ENCODE data around the gene OGDH.
A peak's percentile ranks its signal among the peaks of the same experiment; 100 is the strongest.
"Not testable (repeated sequence)": the region's sequence is repeated elsewhere in the genome, so short reads cannot be mapped to it uniquely, and the experiment has no call there.

Gene OGDH

DNA sequence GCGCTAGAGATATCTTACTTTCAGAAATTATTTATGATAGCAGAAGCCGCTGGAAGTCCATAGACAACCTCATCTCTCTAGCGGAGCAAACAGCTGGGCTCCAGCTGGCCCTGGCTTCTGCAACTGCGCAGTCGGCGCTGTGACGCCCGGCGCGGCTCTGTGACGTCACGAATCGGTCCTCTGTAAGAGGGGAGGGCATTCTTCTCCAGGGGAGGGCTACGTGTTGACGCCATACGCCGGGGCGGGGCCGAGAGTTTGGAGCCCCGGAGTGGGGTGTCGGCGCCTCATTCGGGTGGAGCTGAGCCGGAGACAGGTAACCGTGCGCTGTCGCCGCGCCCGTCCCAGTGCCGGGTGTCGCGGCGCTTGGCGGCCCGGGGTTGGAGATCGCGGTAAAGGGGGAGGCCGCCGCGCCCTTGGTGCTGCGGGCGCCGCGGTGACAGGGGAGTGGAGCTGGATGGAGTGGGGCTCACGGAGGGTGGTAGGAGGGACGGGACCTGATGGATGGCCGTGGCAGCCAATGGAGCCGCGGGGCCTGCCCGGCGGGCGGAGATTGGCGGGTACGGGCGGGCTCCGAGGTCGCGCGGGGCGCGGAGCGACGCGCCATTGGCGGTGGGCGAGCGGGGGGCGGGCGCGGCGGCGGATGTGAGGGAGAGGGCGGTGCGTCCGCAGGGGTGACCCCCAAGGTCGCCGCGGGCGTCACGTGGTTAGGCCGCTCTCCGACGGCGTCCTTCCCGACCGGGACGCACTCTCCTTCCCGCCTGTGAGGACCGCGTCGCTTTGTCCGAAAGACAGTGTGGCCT lies at the start of gene OGDH:
Gene OGDH, plus strand, starts transcription at position 287 of the 800 bp plus-strand sequence. CDS start 17,717 bp downstream, outside the sequence.
- H3K4me3 ChIP-seq (ENCODE audit: low read depth in 1 of 2, low read length in 2 of 2), result peak within 1 kb of the TSS; percentile 73 to 98
- H3K27ac ChIP-seq (ENCODE audit: low read depth, low read length), result peak within 1 kb of the TSS; percentile 93
- H3K9ac ChIP-seq (ENCODE audit: low read length), result peak within 1 kb of the TSS; percentile 95
- H3K36me3 ChIP-seq (ENCODE audit: insufficient read depth, low read length), result no peaks in the 10 kb centered on the region
- no peaks in the 10 kb centered on the region for H3K9me3 ChIP-seq (ENCODE audit: low read length)
- no peaks in the 10 kb centered on the region for H3K27me3 ChIP-seq (ENCODE audit: control insufficient read depth in 1 of 2, insufficient read depth in 2 of 2, low read length in 2 of 2)
- peaks cover 10% of the 10 kb centered on the region for H3K4me1 ChIP-seq (ENCODE audit: insufficient read depth, low read length)

DNA sequence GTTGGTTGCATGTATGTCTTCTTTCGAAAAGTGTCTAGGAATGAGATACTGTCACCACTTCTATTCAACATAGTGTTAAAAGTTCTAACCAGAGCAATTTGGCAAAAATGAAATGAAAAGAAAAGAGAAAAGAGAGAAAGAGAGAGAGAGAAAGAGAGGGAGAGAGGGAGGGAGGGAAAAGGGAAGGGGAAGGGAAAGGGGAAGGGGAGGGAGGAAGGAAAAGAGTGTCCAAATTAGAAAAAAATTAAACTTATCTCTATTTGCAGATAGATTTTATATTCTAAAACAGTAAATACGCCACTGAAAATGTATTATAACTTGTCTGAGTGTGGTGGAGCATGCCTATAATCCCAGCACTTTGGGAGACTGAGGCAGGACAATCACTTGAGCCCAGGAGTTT lies 48.9 kb upstream of the OGDH start:
- Histone ChIP-seq H3K4me1 (ENCODE audit: insufficient read depth, low read length) (no peaks in the 10 kb centered on the region), H3K9me3 (ENCODE audit: low read length) (no peaks in the 10 kb centered on the region), H3K36me3 (ENCODE audit: insufficient read depth, low read length) (no peaks in the 10 kb centered on the region), H3K9ac (ENCODE audit: low read length) (no peak overlapping the region), H3K27me3 (ENCODE audit: control insufficient read depth in 1 of 2, insufficient read depth in 2 of 2, low read length in 2 of 2) (no peaks in the 10 kb centered on the region), H3K27ac (ENCODE audit: low read depth, low read length) (no peak overlapping the region), H3K4me3 (ENCODE audit: low read depth in 1 of 2, low read length in 2 of 2) (no peak overlapping the region)

DNA sequence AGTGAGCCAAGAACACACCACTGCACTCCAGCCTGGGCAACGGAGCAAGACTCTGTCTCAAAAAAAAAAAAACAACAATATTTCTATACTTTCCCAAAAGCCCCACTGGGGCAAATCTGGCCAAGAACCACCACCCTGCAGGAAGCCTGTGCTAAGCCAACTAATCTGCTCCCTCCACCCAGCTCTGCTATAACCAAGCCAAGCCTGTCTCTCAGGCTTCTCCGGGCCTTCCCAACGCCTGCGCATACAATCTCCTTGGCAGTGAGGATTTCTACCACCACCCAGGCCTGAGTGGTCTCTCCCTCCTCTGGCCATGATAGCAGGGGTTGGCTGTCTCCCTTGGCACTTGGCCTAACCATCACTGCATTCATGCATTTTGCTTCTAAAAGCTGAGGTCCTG lies 46.9 kb upstream of the OGDH start:
- Histone ChIP-seq H3K27ac (ENCODE audit: low read depth, low read length) (no peak overlapping the region), H3K9ac (ENCODE audit: low read length) (no peak overlapping the region)

DNA sequence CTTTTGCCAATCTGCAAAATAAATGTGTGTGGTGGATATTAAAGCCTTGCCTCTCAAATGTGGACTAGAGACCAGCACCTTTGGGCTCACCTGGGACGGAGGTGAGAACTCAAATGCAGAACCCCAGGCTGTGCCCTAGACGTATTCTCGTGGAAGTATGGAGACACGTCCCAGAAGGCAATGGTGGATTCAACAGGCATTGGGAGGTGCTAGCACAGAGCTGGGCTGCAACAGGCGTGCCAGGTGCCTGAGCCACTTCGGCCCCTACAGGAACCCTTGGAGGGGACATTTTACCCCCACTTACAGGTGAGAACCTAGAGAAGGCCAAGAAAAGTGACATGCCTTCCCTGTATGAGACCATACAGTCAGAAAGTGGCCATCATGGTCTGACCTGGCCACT lies 44.9 kb upstream of the OGDH start:
- no peak overlapping the region for H3K4me3 ChIP-seq (ENCODE audit: low read depth in 1 of 2, low read length in 2 of 2)
- H3K9ac ChIP-seq (ENCODE audit: low read length), result no peak overlapping the region
- H3K27me3 ChIP-seq (ENCODE audit: control insufficient read depth in 1 of 2, insufficient read depth in 2 of 2, low read length in 2 of 2), result no peaks in the 10 kb centered on the region
- no peaks in the 10 kb centered on the region for H3K4me1 ChIP-seq (ENCODE audit: insufficient read depth, low read length)
- H3K36me3 ChIP-seq (ENCODE audit: insufficient read depth, low read length), result peaks cover 23% of the 10 kb centered on the region
- H3K9me3 ChIP-seq (ENCODE audit: low read length), result no peaks in the 10 kb centered on the region
- H3K27ac ChIP-seq (ENCODE audit: low read depth, low read length), result no peak overlapping the region

More for the DNA sequence above, 46.9 kb upstream of the OGDH start:
- H3K4me3 ChIP-seq (ENCODE audit: low read depth in 1 of 2, low read length in 2 of 2), result no peak overlapping the region
- H3K36me3 ChIP-seq (ENCODE audit: insufficient read depth, low read length), result peaks cover 6% of the 10 kb centered on the region
- no peaks in the 10 kb centered on the region for H3K4me1 ChIP-seq (ENCODE audit: insufficient read depth, low read length)
- no peaks in the 10 kb centered on the region for H3K27me3 ChIP-seq (ENCODE audit: control insufficient read depth in 1 of 2, insufficient read depth in 2 of 2, low read length in 2 of 2)
- H3K9me3 ChIP-seq (ENCODE audit: low read length), result no peaks in the 10 kb centered on the region

DNA sequence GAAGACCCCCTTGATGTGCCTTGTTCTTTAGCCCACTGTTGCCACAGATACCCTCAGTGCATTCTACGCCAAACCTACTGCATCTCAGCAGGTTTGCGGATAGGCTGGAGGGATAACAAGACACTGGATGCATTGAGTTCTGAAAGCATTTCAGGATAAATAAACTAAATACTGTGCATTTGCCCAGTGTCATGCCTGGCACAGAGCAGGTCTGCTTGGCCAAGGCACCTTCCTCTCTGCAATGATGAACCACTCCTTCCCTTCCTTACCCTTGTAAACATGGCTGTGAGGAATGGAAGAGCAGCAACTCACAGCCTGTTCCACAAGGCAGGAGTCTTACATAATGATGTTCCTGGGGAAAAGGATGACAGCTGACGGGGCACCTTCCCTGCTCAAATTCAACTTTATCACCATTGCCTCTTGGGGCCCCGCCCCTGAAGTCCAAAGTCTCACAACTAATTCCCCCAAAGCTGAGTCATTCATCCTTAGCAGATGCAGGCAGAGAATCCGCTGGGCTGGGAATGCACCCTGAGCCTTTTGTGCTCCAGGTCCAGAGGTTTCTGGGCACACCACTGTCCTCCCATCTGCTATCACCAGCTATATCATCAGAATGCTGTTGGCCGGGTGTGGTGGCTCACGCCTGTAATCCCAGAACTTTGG lies 44.3 kb upstream of the OGDH start:
- Histone ChIP-seq H3K27me3 (ENCODE audit: control insufficient read depth in 1 of 2, insufficient read depth in 2 of 2, low read length in 2 of 2) (no peaks in the 10 kb centered on the region), H3K4me1 (ENCODE audit: insufficient read depth, low read length) (no peaks in the 10 kb centered on the region), H3K4me3 (ENCODE audit: low read depth in 1 of 2, low read length in 2 of 2) (no peak overlapping the region), H3K9me3 (ENCODE audit: low read length) (no peaks in the 10 kb centered on the region), H3K27ac (ENCODE audit: low read depth, low read length) (no peak overlapping the region), H3K9ac (ENCODE audit: low read length) (no peak overlapping the region), H3K36me3 (ENCODE audit: insufficient read depth, low read length) (peaks cover 27% of the 10 kb centered on the region)

DNA sequence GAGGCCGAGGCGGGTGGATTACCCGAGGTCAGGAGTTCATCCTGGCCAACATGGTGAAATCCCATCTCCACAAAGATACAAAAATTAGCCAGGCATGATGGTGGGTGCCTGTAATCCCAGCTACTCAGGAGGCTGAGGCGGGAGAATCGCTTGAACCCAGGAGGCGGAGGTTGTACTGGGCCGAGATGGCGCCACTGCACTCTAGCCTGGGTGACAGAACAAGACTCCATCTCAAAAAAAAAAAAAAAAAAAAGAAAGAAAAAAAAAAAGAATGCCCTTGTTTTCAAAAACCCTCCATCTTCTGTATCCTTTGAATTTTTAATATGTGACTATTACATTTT lies 43.8 kb upstream of the OGDH start:
- not testable (repeated sequence) for H3K27me3 ChIP-seq (ENCODE audit: control insufficient read depth in 1 of 2, insufficient read depth in 2 of 2, low read length in 2 of 2); H3K9ac ChIP-seq (ENCODE audit: low read length); H3K27ac ChIP-seq (ENCODE audit: low read depth, low read length); H3K9me3 ChIP-seq (ENCODE audit: low read length); H3K4me1 ChIP-seq (ENCODE audit: insufficient read depth, low read length); H3K4me3 ChIP-seq (ENCODE audit: low read depth in 1 of 2, low read length in 2 of 2)
- H3K36me3 ChIP-seq (ENCODE audit: insufficient read depth, low read length), result peaks cover 32% of the 10 kb centered on the region

DNA sequence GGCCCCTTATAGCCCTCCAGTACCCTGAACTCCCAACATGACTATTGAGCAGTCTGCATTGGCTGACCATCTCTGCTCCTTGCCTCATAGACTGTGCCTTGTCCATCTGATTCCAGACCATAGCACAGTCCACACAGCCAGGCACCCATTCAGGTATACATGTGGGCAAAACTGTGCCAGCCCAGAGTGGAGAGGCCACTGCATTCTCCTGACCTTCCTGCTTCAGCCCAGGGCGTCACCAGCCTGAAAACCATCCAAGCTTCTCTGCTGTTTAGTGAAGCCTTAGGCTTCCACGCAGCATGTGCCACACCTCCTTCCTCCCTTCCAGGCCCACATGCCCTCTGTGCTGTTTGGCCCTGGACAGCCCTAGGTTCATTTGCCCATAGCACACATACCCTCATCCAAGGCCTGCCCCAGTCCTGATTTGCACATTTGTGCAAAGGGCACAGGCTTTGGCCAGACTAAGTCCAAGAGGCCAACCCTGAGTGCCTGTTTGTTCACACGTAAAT lies 43.2 kb upstream of the OGDH start:
- Histone ChIP-seq H3K27ac (ENCODE audit: low read depth, low read length) (no peak overlapping the region), H3K4me3 (ENCODE audit: low read depth in 1 of 2, low read length in 2 of 2) (no peak overlapping the region), H3K27me3 (ENCODE audit: control insufficient read depth in 1 of 2, insufficient read depth in 2 of 2, low read length in 2 of 2) (no peaks in the 10 kb centered on the region), H3K9ac (ENCODE audit: low read length) (no peak overlapping the region), H3K9me3 (ENCODE audit: low read length) (no peaks in the 10 kb centered on the region), H3K4me1 (ENCODE audit: insufficient read depth, low read length) (no peaks in the 10 kb centered on the region), H3K36me3 (ENCODE audit: insufficient read depth, low read length) (peaks cover 38% of the 10 kb centered on the region)

DNA sequence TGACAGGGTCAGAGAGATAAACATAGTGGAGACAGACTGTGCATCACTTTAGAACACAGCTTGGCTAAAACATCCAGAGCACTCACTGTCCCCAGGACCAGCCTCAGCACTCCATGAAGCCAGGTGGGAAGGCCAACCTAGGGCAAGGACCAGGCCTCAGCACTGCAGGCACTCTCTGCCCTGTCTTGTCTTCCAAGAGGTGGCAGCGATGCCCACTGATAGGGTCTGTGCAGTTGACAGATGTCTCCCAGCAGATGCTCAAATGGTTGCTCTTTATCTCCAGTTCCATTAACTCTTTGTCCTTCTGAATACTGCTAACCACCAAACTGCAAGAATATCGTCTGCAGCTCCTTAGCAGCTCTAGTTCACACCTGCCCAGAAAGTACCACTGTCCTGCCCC lies 41.8 kb upstream of the OGDH start:
- no peak overlapping the region for H3K27ac ChIP-seq (ENCODE audit: low read depth, low read length)
- no peak overlapping the region for H3K9ac ChIP-seq (ENCODE audit: low read length)
- H3K27me3 ChIP-seq (ENCODE audit: control insufficient read depth in 1 of 2, insufficient read depth in 2 of 2, low read length in 2 of 2), result no peaks in the 10 kb centered on the region
- H3K4me1 ChIP-seq (ENCODE audit: insufficient read depth, low read length), result no peaks in the 10 kb centered on the region
- H3K36me3 ChIP-seq (ENCODE audit: insufficient read depth, low read length), result peaks cover 52% of the 10 kb centered on the region
- H3K4me3 ChIP-seq (ENCODE audit: low read depth in 1 of 2, low read length in 2 of 2), result no peak overlapping the region
- no peaks in the 10 kb centered on the region for H3K9me3 ChIP-seq (ENCODE audit: low read length)

DNA sequence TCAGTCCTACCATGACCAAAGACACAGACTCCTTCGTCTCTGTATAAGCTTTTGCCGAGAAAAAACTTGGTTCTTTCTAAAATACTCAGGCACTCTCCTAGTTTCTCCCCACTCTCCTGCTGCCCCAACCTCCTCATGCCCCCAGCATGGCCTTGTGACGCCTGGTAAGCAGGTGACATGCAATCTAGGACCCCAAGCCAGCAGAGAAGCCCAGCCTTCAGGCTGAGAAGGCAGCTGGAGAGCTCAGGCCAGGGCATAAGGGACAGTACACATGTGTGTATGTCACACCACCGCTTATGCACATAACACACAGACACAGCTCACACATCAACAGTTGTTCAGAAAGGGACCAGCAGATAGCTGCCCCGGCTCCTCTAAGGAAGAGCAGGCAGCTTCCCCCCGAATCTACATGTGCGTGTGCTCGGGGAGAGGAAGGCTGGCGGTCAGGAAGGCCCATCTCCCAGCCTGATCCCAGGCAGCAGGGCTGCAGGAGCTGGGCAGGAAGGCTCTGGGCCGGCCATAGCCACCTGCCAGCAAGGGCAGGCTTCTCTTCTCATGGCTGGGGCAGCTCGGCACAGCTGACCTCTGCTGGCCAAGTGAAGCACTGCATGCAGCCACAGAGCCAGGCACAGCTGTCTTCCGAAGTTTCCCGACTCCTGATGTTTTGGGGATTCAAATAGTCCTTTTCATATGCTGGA lies 41.2 kb upstream of the OGDH start:
- H3K9ac ChIP-seq (ENCODE audit: low read length), result no peak overlapping the region
- H3K27me3 ChIP-seq (ENCODE audit: control insufficient read depth in 1 of 2, insufficient read depth in 2 of 2, low read length in 2 of 2), result no peaks in the 10 kb centered on the region

DNA sequence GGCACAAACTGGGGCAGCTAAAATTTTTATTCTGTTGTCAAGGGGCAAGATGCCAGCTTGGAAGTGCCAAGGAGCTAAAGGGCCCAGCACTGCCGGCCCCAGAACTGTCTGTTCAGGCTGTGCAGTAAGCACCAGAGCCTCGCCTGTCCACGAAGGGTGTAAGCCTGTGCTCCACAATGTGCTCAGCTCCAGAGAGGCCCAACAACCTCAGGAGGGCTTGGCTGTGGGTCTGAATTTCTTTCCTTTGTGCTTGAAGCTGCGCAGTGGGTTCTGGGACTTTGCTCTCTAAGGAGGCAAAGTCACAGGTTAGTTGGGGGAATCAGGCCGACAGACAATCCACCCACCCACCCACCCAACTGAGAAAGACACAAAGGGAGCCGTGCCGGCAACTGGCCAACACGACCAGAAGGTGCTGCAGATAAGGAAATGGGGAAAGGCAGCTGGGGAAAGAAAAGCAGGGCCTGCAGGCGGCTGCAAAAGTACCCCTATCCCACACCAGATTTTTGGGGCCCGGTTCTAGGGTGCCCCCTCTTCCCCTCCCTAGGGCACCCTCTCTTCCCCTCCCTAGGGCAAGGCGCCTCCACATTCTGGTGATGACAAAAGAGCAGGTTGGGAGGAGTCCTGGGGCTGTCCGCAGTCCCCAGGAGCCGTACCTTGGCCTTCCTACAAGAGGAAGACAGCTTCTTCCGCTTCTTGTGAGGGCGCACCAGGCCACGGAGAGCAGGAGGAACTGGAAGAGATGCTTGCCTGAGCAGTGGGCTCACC lies 40.5 kb upstream of the OGDH start:
- Histone ChIP-seq H3K9me3 (ENCODE audit: low read length) (no peaks in the 10 kb centered on the region), H3K9ac (ENCODE audit: low read length) (no peak overlapping the region), H3K27me3 (ENCODE audit: control insufficient read depth in 1 of 2, insufficient read depth in 2 of 2, low read length in 2 of 2) (no peaks in the 10 kb centered on the region), H3K4me1 (ENCODE audit: insufficient read depth, low read length) (no peaks in the 10 kb centered on the region), H3K4me3 (ENCODE audit: low read depth in 1 of 2, low read length in 2 of 2) (no peak overlapping the region), H3K27ac (ENCODE audit: low read depth, low read length) (no peak overlapping the region), H3K36me3 (ENCODE audit: insufficient read depth, low read length) (peaks cover 65% of the 10 kb centered on the region)

More for the DNA sequence above, 41.2 kb upstream of the OGDH start:
- Histone ChIP-seq H3K27ac (ENCODE audit: low read depth, low read length) (no peak overlapping the region), H3K4me1 (ENCODE audit: insufficient read depth, low read length) (no peaks in the 10 kb centered on the region), H3K9me3 (ENCODE audit: low read length) (no peaks in the 10 kb centered on the region), H3K36me3 (ENCODE audit: insufficient read depth, low read length) (peaks cover 58% of the 10 kb centered on the region), H3K4me3 (ENCODE audit: low read depth in 1 of 2, low read length in 2 of 2) (no peak overlapping the region)

DNA sequence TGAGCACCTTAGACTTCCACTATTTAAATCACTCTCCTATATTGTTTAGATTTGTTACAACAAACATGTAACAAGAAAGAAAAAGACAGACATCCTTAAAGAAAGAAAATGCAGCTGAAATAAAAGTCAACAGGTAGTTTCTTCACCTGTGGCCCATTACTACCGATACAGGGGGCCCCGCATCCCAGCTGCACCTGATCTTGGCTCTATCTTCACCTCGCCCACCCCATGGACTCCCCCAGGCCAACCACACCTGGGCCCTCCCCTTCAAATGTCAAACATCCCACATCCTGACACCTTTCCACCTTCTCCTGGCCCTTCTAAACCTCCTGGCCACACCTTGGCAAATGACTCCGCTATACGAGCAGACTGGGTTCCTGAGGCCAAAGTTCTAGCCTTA lies 39.7 kb upstream of the OGDH start:
- Histone ChIP-seq H3K9ac (ENCODE audit: low read length) (no peak overlapping the region), H3K4me1 (ENCODE audit: insufficient read depth, low read length) (no peaks in the 10 kb centered on the region), H3K9me3 (ENCODE audit: low read length) (no peaks in the 10 kb centered on the region), H3K27me3 (ENCODE audit: control insufficient read depth in 1 of 2, insufficient read depth in 2 of 2, low read length in 2 of 2) (no peaks in the 10 kb centered on the region), H3K36me3 (ENCODE audit: insufficient read depth, low read length) (peaks cover 72% of the 10 kb centered on the region), H3K4me3 (ENCODE audit: low read depth in 1 of 2, low read length in 2 of 2) (no peak overlapping the region), H3K27ac (ENCODE audit: low read depth, low read length) (no peak overlapping the region)
